Vagina (tissue), 2 donors: ENCODE results near the gene HAUS3.

Experiments
- POLR2A ChIP-seq, 2 donors: fragments of 450-650 bp; IDR thresholded peaks; one replicate each; pipeline ENCODE4 v1.6.1; 2017; ENCODE audit warnings: antibody characterized with exemption in 2 of 2, mild to moderate bottlenecking in 2 of 2, moderate library complexity in 2 of 2
- TF ChIP-seq, protein P1 (sequence below), 3 experiments: fragments of 450-650 bp in 2 of 3; fragments of 200-600 bp in 1 of 3; sonication (generic) in 1 of 3; IDR thresholded peaks; one replicate each; pipeline ENCODE4 v1.5.1; 2017 to 2019; ENCODE audit warnings: antibody characterized with exemption in 3 of 3, mild to moderate bottlenecking in 2 of 3, moderate library complexity in 2 of 3

DNA sequence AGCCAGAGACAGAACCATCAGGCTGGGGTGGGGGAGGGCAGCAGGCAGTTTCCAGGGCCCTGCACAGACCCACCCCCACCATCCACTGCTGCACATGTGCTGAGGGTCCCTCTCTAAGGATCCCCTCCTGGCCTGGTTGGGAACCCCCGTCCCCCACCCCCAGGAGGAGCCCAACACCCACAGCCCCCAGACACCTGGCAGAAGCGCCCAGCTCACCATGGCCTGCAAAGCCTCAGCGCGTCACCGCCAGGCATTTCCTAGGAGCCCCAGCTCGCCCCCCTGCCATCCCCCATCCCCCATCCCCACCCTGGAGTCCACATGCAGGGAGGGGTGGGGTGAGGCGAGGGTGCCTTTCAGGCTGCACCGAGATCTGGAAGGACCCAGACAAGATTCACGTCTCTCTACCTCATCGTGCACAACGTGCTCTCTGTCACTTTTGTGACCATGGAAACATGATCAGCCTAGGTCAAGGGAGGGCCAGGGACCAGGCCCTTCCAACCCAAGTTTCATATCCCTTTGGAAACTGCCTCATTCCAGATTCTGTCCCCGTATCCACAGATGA, 10.7 kb upstream of the HAUS3 start:
- TF ChIP-seq, protein P1, sequence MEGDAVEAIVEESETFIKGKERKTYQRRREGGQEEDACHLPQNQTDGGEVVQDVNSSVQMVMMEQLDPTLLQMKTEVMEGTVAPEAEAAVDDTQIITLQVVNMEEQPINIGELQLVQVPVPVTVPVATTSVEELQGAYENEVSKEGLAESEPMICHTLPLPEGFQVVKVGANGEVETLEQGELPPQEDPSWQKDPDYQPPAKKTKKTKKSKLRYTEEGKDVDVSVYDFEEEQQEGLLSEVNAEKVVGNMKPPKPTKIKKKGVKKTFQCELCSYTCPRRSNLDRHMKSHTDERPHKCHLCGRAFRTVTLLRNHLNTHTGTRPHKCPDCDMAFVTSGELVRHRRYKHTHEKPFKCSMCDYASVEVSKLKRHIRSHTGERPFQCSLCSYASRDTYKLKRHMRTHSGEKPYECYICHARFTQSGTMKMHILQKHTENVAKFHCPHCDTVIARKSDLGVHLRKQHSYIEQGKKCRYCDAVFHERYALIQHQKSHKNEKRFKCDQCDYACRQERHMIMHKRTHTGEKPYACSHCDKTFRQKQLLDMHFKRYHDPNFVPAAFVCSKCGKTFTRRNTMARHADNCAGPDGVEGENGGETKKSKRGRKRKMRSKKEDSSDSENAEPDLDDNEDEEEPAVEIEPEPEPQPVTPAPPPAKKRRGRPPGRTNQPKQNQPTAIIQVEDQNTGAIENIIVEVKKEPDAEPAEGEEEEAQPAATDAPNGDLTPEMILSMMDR (IDR thresholded peaks at IDR 0.05): no peak
- no peak for TF ChIP-seq POLR2A (IDR thresholded peaks at IDR 0.05)
